IPS-20b (cell line): ENCODE results near the gene RHOT1.
A peak's percentile ranks its signal among the peaks of the same experiment; 100 is the strongest.
"Not testable (repeated sequence)": the region's sequence is repeated elsewhere in the genome, so short reads cannot be mapped to it uniquely, and the experiment has no call there.

Source experiments
- H3K27ac ChIP-seq: one replicate; pipeline ENCODE4 v1.5.1; 2013; ENCODE audit warnings: low read length
- H3K27me3 ChIP-seq: 2 replicates; pipeline ENCODE4 v1.6.1; 2013; ENCODE audit warnings: mild to moderate bottlenecking, low read length, inconsistent platforms; ENCODE audit not compliant: insufficient read depth
- H3K36me3 ChIP-seq: 2 replicates; pipeline ENCODE4 v1.6.1; 2013; ENCODE audit warnings: low read depth, mild to moderate bottlenecking, inconsistent platforms, low read length, moderate library complexity; ENCODE audit not compliant: insufficient read depth
- H3K4me1 ChIP-seq: 2 replicates; pipeline ENCODE4 v1.6.1; 2013; ENCODE audit warnings: mild to moderate bottlenecking, control low read depth, inconsistent platforms, low read length, moderate library complexity; ENCODE audit not compliant: insufficient read depth
- H3K4me3 ChIP-seq: 2 replicates; pipeline ENCODE4 v1.5.1; 2013; ENCODE audit warnings: mild to moderate bottlenecking, low read length, inconsistent platforms
- H3K9ac ChIP-seq: 2 replicates; pipeline ENCODE4 v1.6.1; 2013; ENCODE audit warnings: low read depth, mild to moderate bottlenecking, inconsistent platforms, low read length, moderate library complexity
- H3K9me3 ChIP-seq: 2 replicates; pipeline ENCODE4 v1.6.1; 2013; ENCODE audit warnings: mild to moderate bottlenecking, low read depth, low read length, inconsistent platforms; ENCODE audit not compliant: insufficient read depth

RHOT1 gene

DNA sequence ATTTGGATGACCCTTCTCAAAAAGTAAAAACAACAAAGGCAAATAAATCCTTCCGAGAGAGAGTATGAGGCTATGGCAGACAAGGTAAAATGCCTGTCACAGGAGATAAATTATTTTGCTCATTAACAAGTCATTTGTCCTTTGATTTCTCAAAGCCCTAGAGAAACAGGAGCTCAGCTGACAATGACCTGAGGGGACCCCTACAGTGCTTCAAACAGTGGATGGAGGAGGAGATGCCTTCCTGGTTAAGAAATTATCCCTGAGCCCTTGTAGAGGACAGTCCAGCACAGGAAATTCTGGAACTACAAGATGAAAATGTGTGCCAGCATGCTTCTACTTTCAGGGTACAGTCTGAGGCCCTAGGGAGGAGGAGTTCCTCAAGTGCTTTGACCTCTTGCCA is 99.3 kb downstream of the RHOT1 start:
- Histone ChIP-seq H3K4me1 (peaks cover 10% of the 10 kb centered on the region; the same call in 1 of the 2 replicates), H3K9me3 (no peaks in the 10 kb centered on the region), H3K4me3 (no peak overlapping the region), H3K27ac (no peak overlapping the region), H3K9ac (no peak overlapping the region), H3K36me3 (no peaks in the 10 kb centered on the region), H3K27me3 (no peaks in the 10 kb centered on the region)

DNA sequence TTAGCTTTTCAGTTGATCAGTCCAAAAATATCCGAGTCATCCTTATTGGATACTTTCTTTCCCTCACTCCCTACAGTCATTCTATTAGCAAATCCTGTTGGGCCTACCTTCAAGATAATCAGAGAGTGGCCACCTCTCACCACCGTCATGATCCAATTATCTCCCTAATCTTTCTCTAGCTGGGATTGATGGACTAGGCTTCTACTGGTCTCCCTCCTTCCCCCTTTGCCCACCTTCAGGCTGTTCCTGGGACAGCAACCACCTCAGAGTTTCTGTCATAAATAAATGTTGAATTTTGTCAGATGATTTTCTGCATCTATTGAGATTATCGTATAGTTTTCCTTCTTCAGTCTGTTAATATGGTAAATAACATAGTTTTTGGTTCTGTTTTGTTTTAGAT is 107.2 kb downstream of the RHOT1 start:
- Histone ChIP-seq H3K27me3 (no peaks in the 10 kb centered on the region), H3K9ac (no peak overlapping the region), H3K4me3 (no peak overlapping the region), H3K9me3 (no peaks in the 10 kb centered on the region), H3K36me3 (no peaks in the 10 kb centered on the region), H3K4me1 (no peaks in the 10 kb centered on the region), H3K27ac (no peak overlapping the region)

DNA sequence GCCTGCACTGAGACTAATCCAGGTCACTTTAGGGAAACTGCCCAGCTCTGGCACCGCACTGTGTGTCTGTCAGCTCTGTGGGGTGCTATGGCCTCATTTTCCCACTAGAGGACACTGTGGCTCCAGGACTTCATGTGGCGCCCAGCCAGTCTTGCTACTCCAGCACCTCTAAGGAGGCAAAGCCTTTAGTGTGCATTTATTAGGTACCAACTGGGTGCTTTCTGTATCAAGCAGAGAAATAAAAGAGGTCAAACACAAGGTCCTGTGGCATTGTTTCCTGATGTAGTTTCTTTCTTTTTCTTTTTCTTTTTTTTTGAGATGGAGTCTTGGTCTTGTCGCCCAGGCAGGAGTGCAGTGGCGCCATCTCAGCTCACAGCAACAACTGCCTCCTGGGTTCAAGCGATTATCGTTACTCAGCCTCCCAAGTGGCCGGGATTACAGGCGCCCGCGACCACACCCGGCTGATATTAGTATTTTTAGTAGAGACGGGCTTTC is 110.9 kb downstream of the RHOT1 start:
- no peak overlapping the region for H3K4me3 ChIP-seq
- 0 out of 2 replicates have a peak, but pooled peaks cover 6% of the 10 kb centered on the region for H3K27me3 ChIP-seq
- H3K36me3 ChIP-seq: no peaks in the 10 kb centered on the region
- no peak overlapping the region for H3K9ac ChIP-seq
- no peaks in the 10 kb centered on the region for H3K9me3 ChIP-seq
- no peaks in the 10 kb centered on the region; the same call in 1 of the 2 replicates for H3K4me1 ChIP-seq
- H3K27ac ChIP-seq: no peak overlapping the region

DNA sequence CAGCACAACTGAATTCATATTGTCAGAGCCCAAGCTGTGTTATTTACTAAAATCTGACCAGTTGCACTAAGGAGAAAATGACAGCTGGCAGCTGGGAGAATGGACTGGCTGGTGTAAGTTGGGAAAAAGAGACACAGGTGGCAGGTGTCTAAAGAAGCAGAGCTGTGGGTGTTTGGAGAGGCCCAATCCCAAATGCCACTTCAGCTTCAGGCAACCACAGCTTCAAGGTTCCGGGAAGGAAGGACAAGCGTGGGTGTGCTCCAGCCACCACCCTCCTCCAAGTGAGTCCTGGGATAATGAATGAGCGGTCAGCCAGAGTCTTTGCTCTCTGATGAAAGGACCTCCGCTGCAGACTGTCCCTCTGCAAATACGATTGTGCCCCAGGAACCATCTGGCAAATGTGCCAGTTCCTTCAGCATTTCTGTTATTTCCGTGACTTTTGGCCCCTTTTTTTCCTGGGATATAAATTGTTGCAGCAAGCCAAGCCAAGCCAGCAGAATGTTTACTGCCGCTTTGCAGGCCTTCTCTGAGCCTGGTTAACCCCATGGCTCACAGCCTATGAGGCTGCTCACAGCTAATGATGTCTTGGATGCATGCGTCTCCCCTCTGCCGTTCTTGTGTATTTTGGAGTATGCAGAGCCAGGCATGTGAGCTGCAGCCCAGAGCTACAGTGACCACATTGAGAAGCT is 113.9 kb downstream of the RHOT1 start:
- Histone ChIP-seq H3K9me3 (no peaks in the 10 kb centered on the region), H3K9ac (no peak overlapping the region), H3K27me3 (peaks cover 8% of the 10 kb centered on the region; the same call in 1 of the 2 replicates), H3K4me3 (no peak overlapping the region), H3K4me1 (no peaks in the 10 kb centered on the region; the same call in 1 of the 2 replicates), H3K36me3 (no peaks in the 10 kb centered on the region), H3K27ac (no peak overlapping the region)

DNA sequence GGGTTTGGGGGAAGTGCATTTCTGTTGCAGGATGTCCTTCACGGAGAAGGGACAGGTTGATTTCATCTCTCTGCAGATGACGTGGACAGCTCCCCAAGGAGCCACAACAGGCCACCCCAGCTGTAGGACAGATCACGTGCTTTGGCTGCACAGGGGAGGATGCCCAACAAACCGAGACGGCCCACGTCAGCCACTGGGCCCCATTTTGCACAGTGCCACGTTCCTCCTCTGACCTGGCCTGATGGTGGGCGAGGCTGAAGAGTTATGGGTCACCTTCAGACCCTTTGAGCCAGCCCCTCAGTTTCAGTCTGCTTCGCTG is 114.4 kb downstream of the RHOT1 start:
- H3K4me3 ChIP-seq: no peak overlapping the region
- no peaks in the 10 kb centered on the region for H3K36me3 ChIP-seq
- H3K9ac ChIP-seq: no peak overlapping the region
- no peaks in the 10 kb centered on the region; the same call in 1 of the 2 replicates for H3K4me1 ChIP-seq
- H3K9me3 ChIP-seq: no peaks in the 10 kb centered on the region
- no peak overlapping the region for H3K27ac ChIP-seq
- H3K27me3 ChIP-seq: peaks cover 13% of the 10 kb centered on the region

DNA sequence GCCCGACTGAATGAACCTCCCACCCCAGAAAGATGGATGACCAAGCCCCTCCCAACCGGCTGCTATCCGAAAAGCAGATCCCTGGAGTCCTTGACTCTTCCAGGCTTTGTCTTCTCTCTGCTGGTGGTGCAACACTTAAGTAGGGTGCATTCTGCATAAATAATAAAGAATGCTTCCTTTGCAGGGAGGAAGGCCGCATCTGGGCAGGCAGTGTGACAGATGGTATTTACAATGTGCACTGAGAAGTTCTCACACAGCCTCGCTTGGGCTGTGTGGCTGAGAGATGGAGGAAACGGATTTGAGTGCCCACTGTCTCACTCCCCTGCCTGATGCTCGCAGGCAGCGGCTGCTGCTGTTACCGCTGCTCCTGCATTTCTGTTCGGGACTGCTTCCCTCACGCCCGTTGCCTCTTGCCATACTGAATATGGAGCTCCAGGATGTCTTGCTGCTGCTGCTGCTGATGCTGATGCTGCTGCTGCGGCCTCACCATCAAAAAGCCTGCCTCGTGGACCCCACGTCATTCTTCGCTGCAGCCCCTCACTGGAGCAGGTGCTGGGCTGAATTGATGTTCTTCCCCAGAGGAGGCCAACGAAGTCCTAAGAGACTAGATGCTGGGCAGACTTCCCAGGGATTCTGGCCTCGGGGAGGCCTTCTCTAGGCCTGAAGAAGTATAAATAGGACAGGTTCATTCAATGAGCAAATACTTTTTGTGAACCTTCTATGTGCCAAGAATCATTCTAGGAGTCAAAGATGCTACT is 116.3 kb downstream of the RHOT1 start:
- Histone ChIP-seq H3K9me3 (no peaks in the 10 kb centered on the region), H3K4me1 (no peaks in the 10 kb centered on the region; the same call in 1 of the 2 replicates), H3K36me3 (no peaks in the 10 kb centered on the region), H3K9ac (peak overlapping the region; percentile 0; the same call in 1 of the 2 replicates), H3K4me3 (peak overlapping the region; percentile 35; the same call in 1 of the 2 replicates), H3K27ac (no peak overlapping the region), H3K27me3 (peaks cover 22% of the 10 kb centered on the region)

DNA sequence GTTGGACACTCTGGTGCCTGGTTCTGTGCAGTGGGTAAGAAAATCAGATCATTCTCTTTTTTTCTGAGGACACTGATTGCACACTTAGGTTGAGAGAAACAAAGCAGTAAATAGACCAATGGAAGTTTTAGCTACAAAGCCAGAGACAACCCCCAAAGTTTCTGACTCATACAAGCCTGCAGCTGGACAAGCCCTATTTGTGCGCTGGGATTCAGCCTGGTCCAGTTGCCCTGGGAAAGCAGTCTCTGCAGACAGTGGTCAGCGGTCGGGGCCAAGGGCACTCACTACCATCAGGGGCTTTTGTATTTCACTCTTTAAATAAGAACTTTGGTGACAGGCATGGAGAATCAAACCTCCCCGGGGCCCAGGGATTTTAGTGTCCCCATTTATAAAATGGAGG is 117.3 kb downstream of the RHOT1 start:
- H3K4me1 ChIP-seq: peaks cover under 1% of the 10 kb centered on the region; the same call in 1 of the 2 replicates
- no peaks in the 10 kb centered on the region for H3K9me3 ChIP-seq
- H3K4me3 ChIP-seq: no peak overlapping the region
- H3K36me3 ChIP-seq: no peaks in the 10 kb centered on the region
- H3K9ac ChIP-seq: no peak overlapping the region
- H3K27me3 ChIP-seq: peaks cover 32% of the 10 kb centered on the region
- no peak overlapping the region for H3K27ac ChIP-seq

DNA sequence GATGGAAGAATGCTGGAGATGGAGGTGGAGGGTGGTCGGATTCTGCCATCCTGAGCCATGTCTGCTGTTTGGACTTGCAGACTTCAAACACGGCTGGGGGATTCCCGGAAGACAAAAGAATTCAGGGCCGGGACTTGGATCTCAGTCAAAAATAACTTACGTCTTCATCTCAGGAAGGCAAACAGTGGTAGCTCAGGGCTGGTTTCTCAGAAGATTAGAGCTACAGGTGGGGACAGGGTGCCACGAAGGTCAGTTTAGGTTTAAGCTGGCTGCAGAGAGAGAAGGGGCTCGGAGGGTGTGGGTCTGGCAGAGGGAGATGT is 119.1 kb downstream of the RHOT1 start:
- Histone ChIP-seq H3K4me3 (no peak overlapping the region), H3K36me3 (no peaks in the 10 kb centered on the region), H3K9ac (no peak overlapping the region), H3K27ac (no peak overlapping the region), H3K4me1 (peaks cover 6% of the 10 kb centered on the region; the same call in 1 of the 2 replicates), H3K27me3 (peaks cover 41% of the 10 kb centered on the region), H3K9me3 (no peaks in the 10 kb centered on the region)

DNA sequence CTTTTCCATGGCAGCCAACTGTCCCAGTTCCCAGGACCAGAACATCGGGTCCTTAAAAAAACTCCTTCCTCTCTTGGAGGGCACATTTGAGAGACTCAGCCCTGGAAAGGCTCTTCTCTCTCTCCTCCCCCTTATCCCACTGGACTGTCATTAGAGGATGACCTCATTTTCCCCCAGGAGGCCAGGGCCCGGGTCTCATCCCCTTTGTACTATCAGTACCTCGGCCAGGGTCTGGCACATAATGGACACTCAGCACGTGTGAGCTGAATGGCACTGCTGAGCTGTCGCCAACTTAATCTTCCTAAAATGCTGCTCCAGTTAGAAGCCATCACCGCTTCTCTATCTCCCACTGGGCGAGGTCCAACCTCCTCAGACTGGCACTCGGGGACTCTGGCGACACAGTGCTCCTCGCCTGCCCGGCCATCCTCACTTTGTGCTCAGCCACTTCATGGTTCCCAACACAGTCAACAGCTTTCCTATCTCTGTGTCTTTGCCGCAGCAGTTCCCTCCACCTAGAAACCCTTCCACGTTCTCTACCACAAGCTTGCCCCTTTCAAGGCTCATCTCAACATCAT is 119.7 kb downstream of the RHOT1 start:
- Histone ChIP-seq H3K9me3 (no peaks in the 10 kb centered on the region), H3K9ac (no peak overlapping the region), H3K4me1 (peaks cover 6% of the 10 kb centered on the region; the same call in 1 of the 2 replicates), H3K27me3 (peaks cover 43% of the 10 kb centered on the region), H3K4me3 (no peak overlapping the region), H3K27ac (no peak overlapping the region), H3K36me3 (no peaks in the 10 kb centered on the region)

DNA sequence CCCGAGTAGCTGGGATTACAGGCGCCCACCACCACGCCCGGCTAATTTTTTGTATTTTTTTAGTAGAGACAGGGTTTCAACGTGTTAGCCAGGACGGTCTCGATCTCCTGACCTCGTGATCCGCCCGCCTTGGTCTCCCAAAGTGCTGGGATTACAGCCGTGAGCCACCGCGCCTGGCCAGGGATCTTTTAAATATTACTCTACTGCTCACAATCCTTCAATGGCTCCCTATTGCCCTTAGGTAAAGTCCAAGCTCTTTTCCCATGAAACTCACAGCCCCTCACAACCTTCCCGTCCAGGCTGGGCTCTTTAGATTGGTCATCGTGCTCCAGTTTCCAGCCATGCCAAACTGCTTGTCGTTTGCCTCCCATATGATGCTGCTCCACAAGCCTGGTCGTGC is 121.2 kb downstream of the RHOT1 start:
- H3K27ac ChIP-seq, H3K9ac ChIP-seq, H3K36me3 ChIP-seq, H3K4me3 ChIP-seq, H3K9me3 ChIP-seq: not testable (repeated sequence)
- Histone ChIP-seq H3K4me1 (peaks cover 14% of the 10 kb centered on the region), H3K27me3 (peaks cover 54% of the 10 kb centered on the region)

DNA sequence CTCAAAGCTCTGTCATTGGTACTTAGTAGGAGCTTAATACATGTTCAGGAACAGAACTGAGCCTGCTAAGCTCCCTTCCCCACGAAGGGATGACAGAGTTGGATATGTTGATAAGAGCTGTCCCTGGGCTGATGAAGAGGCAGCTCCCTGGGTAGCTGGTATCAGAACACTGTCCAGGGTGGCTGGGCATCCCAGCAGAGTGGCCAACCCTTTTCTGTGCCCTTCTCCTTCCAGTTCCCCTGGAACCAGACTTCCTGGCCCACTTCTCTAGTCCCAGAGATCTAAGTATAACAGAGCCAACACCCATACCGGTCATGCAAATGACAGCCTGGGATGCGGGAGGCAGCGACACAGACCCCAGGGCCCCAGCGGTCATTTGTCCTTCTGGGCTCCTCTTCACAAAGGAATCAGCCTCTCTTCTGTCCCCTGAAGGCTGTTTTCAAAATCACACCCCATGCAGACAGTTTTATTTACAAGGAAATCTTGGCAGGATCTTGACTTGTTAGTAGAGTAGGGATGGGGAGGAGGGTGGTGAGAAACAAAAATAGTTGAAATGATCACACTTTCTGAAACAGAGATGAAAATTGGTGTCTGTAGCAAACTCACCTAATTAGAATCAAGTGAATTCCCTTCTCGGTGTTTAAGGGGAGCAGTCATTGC is 122.0 kb downstream of the RHOT1 start:
- Histone ChIP-seq H3K9ac (no peak overlapping the region), H3K4me1 (peaks cover 14% of the 10 kb centered on the region), H3K36me3 (no peaks in the 10 kb centered on the region), H3K27ac (no peak overlapping the region), H3K4me3 (peak overlapping the region; percentile 69; the same call in 1 of the 2 replicates), H3K9me3 (no peaks in the 10 kb centered on the region), H3K27me3 (peaks cover 62% of the 10 kb centered on the region)
